ENCODE measurements around the gene PDILT. TPM values are rescaled to one million over a fixed set of nuclear protein-coding genes. Genes with fewer than 3 reads are reported as not detected.

The PDILT gene
- total RNA-seq, 4 donors from 2014 or later: not detected

DNA sequence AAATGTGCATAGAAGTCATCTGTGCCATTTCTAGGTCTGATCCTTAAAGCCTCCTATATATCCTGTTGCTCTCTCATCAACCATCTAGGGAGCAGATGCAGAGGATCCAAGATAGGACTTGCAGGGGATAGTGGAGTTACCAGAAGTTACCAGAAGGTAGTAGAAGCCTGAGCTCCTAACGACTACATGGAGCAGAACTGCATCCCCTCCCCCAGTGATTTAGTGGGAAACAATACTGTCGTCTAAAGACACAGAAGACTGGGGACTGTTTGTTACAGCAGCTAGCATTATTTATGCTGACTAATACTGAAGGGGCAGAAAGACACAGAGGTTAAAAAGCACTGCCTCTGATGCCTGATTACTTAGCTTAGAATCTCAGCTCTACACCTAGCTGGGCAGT lies 93.0 kb downstream of the PDILT start:
- no peaks in the 10 kb centered on the region for H3K36me3 ChIP-seq
- H3K4me1 ChIP-seq: no peaks in the 10 kb centered on the region
- H3K4me3 ChIP-seq: no peak overlapping the region
- in situ Hi-C loops (cut with MboI; ENCODE audit: low sequenced_read_pairs in 4 of 4) (no loop called here), intact Hi-C loops (cut with DNase I; ENCODE audit: low total_unique reads) (no loop called here)
- no peak for ATAC-seq
- no peak for TF ChIP-seq POLR2A (IDR thresholded peaks at IDR 0.05)
- TF ChIP-seq, protein P1, sequence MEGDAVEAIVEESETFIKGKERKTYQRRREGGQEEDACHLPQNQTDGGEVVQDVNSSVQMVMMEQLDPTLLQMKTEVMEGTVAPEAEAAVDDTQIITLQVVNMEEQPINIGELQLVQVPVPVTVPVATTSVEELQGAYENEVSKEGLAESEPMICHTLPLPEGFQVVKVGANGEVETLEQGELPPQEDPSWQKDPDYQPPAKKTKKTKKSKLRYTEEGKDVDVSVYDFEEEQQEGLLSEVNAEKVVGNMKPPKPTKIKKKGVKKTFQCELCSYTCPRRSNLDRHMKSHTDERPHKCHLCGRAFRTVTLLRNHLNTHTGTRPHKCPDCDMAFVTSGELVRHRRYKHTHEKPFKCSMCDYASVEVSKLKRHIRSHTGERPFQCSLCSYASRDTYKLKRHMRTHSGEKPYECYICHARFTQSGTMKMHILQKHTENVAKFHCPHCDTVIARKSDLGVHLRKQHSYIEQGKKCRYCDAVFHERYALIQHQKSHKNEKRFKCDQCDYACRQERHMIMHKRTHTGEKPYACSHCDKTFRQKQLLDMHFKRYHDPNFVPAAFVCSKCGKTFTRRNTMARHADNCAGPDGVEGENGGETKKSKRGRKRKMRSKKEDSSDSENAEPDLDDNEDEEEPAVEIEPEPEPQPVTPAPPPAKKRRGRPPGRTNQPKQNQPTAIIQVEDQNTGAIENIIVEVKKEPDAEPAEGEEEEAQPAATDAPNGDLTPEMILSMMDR (IDR thresholded peaks at IDR 0.05 in 4 of 5, conservative IDR thresholded peaks at IDR 0.05 in 1 of 5): no peak
- no peak for DNase-seq
- H3K27me3 ChIP-seq: no peaks in the 10 kb centered on the region
- H3K27ac ChIP-seq: no peak overlapping the region
- no peaks in the 10 kb centered on the region for H3K9me3 ChIP-seq

DNA sequence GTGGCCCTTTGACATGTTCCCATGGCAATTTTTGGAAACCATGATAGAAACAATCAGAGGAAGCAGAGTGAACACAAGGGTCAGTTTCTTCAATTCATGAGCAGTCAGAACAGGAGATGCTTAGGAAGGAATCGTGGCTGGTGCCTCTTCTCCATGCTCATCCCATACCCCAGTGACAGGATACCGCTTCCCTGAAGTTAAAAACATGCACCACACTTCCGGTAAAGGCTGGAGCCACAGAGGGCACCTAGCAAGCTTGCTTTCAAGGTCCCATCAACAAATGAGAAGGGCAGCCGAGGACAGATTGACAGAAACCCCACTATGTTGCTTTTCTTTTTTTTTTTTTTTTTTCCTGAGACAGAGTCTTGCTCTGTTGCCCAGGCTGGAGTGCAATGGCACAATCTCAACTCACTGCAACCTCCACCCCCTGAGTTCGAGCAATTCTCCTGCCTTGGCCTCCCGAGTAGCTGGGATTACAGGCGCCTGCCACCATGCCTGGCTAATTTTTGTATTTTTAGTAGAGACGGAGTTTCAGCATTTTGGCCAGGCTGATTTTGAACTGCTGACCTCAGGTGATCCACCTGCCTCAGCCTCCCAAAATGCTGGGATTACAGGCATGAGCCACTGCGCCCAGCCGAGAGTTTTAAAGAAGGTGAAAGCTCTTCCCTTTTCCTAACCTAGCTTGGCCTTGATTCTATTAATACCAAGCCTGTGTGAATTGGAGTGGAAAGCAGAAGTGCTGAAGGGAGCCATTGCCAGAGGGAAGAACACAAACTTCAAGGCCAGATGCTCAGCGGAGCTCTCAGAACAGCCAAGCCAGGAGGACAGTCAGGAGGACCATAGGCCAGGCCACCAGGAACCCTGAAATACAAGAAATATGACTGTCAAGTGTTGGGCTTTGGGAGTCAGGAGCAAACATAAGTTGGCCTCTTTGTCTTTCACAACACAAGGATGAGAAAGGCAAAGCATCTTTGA lies 93.8 kb downstream of the PDILT start:
- no peak for ATAC-seq
- no peak for DNase-seq
- Histone ChIP-seq H3K36me3 (no peaks in the 10 kb centered on the region), H3K27me3 (no peaks in the 10 kb centered on the region), H3K4me1 (no peaks in the 10 kb centered on the region), H3K9me3 (no peaks in the 10 kb centered on the region), H3K27ac (no peak overlapping the region), H3K4me3 (no peak overlapping the region)
- intact Hi-C loops (cut with DNase I; ENCODE audit: low total_unique reads) (no loop called here), in situ Hi-C loops (cut with MboI; ENCODE audit: low sequenced_read_pairs in 4 of 4) (no loop called here)
- TF ChIP-seq, protein P1 (IDR thresholded peaks at IDR 0.05 in 4 of 5, conservative IDR thresholded peaks at IDR 0.05 in 1 of 5): no peak
- TF ChIP-seq POLR2A (IDR thresholded peaks at IDR 0.05): no peak

DNA sequence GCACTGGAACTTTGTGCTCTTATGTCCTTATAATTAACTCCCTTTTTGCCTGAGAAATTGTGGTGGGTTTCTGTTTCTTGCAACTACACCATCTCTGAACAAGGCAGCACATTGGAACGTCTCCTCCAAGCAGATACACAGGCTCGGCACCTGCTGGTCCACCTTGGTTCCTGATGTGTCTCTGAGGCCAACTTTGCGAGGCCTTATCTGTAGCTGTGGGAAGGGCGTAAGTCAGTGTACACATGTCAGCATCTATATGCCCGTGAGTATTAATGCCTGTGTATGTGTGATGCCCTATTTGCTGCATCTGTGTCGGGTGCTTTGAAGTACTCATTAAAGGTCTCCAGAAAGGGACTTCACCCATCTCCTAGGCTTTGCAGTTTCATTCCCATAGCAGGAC lies 94.8 kb downstream of the PDILT start:
- TF ChIP-seq POLR2A (IDR thresholded peaks at IDR 0.05): no peak
- TF ChIP-seq, protein P1 (IDR thresholded peaks at IDR 0.05 in 4 of 5, conservative IDR thresholded peaks at IDR 0.05 in 1 of 5): no peak
- DNase-seq (no peak), ATAC-seq (no peak)
- H3K4me1 ChIP-seq: no peaks in the 10 kb centered on the region
- no peaks in the 10 kb centered on the region for H3K9me3 ChIP-seq
- in situ Hi-C loops (cut with MboI; ENCODE audit: low sequenced_read_pairs in 4 of 4): no loop called here
- no peak overlapping the region for H3K4me3 ChIP-seq
- H3K27ac ChIP-seq: no peak overlapping the region
- H3K27me3 ChIP-seq: no peaks in the 10 kb centered on the region
- no peaks in the 10 kb centered on the region for H3K36me3 ChIP-seq
- intact Hi-C loops (cut with DNase I; ENCODE audit: low total_unique reads): no loop called here

Other genes starting within 250 kb of the PDILT start
- gene GP2, start 77.2 kb downstream of the PDILT start, total RNA-seq: not detected
- gene UMOD, start 52.0 kb downstream of the PDILT start, total RNA-seq: not detected
- gene ACSM5, start 4.8 kb upstream of the PDILT start, total RNA-seq: 10 to 100 TPM in 2 of 4 donors, 1 to 10 TPM in 2; 4.2 to 30.5 (median 9.6) TPM
- gene ACSM2A, start 46.8 kb upstream of the PDILT start, total RNA-seq: under 1 TPM in 2 of 4 donors, not detected in 2; 0.23 to 0.86 TPM
- gene ACSM2B, start 171.6 kb upstream of the PDILT start, total RNA-seq: under 1 TPM in 2 of 4 donors, not detected in 2; 0.16 to 0.60 TPM

Measured in gastrocnemius medialis (tissue), 4 donors.